Left ventricle myocardium superior (tissue), 1 donor: ENCODE results near the gene QARS1. TPM values are rescaled to one million over a fixed set of nuclear protein-coding genes. Genes with fewer than 3 reads are reported as not detected.

ENCODE experiments used
- ATAC-seq: fragments of 200-7000 bp; cut with Tn5 transposase; one replicate; pipeline ENCODE4 v1.9.1; 2020; ENCODE audit warnings: mild to moderate bottlenecking, moderate library complexity
- DNase-seq: peaks from one replicate; pipeline ENCODE4 v3.0.0-alpha.2; 2020
- intact Hi-C: fragments of 100-400 bp; cut with micrococcal nuclease; formaldehyde crosslinking; loops from one replicate; pipeline ENCODE4 v1.11.0; 2022
- microRNA-seq: library from miRNA; unstranded; fragments of <30 nt; microRNA quantifications from one replicate; pipeline ENCODE4 v1.2.0, GENCODE V29; 2020; ENCODE audit warnings: borderline number of aligned reads
- total RNA-seq: library from RNA; stranded (reverse); fragmentation: NEBNext Ultra II Directional; extraction: Animal tissue kit (Norgen Biotek cat#: 25700); gene quantifications from one replicate; pipeline ENCODE4 v1.2.1, GENCODE V29; 2021
- donor health status: DM: no; HTN: yes; CAD: no; lungs with severe emphysema.

QARS1 gene
- total RNA-seq, 1 donor from 2014 or later: 227 TPM

- ATAC-seq (no peak), DNase-seq (no peak)
- intact Hi-C loops: no loop called here
These were observed 27.9 kb downstream of the QARS1 start for GRCh38 chr3:49076646-49077045.

DNA sequence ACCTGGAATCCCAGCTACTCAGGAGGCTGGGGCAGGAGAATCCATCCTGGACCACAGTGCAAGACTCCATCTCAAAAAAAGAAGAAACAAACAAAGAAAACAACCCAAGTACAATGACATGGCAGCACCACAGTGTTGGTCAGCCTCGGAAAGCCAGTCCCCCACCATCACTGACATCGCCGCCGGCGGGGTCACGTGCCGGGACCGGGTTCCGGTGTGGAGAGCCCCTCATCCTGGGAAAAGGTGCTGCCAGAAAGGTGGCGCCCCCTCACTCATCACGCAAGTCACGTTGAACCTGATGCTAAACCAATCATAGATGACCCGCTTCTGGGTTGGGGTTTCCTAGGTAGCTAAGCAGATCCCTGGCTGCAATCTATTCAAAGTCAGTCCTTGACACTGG, 28.4 kb downstream of the QARS1 start:
- intact Hi-C loops: no loop called here
- ATAC-seq (no peak), DNase-seq (no peak)

GRCh38 chr3:49058011-49058410, 46.5 kb downstream of the QARS1 start:
- DNase-seq (no peak), ATAC-seq (no peak)
- intact Hi-C loops: no loop called here

GRCh38 chr3:49057268-49057667, 47.3 kb downstream of the QARS1 start:
- ATAC-seq (peak; percentile 15), DNase-seq (no peak)
- intact Hi-C loops: no loop called here

- intact Hi-C loops: no loop called here
- ATAC-seq: no peak
These were observed 50.2 kb downstream of the QARS1 start for GRCh38 chr3:49054344-49054862.

DNA sequence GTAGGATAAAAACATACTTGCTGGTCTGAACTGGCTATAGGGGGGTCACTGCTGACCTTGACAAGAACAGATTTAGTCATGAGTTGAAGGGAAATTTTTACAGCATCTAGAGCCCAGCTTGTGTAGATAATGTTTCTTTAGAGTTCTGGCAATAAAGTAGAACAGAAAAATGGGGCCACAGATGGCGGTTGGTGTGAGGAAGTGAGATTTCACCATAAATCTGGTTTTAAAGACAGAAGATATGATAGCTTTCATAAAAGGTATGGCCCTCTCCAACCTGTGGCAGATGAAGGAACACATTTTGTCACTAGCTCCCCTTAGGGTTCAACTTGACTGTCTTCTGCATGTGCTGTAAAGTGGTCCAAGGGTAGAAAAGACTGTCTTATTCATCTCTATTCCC, 51.0 kb downstream of the QARS1 start:
- ATAC-seq (no peak), DNase-seq (no peak)
- intact Hi-C loops: no loop called here

More at GRCh38 chr3:49054344-49054862, 50.2 kb downstream of the QARS1 start:
- no peak for DNase-seq

Small RNAs within 50 kb of the gene (microRNA-seq; reads per million reads assigned to microRNA genes)
- not detected for gene MIR6890

Other genes with a start within 250 kb of the QARS1 start
- gene SLC25A20, start 205.9 kb downstream of the QARS1 start, total RNA-seq: 124 TPM
- 141 TPM for gene ARIH2, start 185.9 kb downstream of the QARS1 start, total RNA-seq
- 27.6 TPM for gene P4HTM, start 114.5 kb downstream of the QARS1 start, total RNA-seq
- gene WDR6, start 97.4 kb downstream of the QARS1 start, total RNA-seq: 86.9 TPM
- gene DALRD3, start 86.2 kb downstream of the QARS1 start, total RNA-seq: 10.7 TPM
- gene NDUFAF3, start 82.6 kb downstream of the QARS1 start, total RNA-seq: 168 TPM
- 59.6 TPM for gene IMPDH2, start 75.4 kb downstream of the QARS1 start, total RNA-seq
- gene QRICH1, start 10.7 kb downstream of the QARS1 start, total RNA-seq: 61.9 TPM
- 64.6 TPM for gene USP19, start 16.1 kb upstream of the QARS1 start, total RNA-seq
- 798 TPM for gene LAMB2, start 28.3 kb upstream of the QARS1 start, total RNA-seq
- gene CCDC71, start 61.6 kb upstream of the QARS1 start, total RNA-seq: 10.2 TPM
- 95.1 TPM for gene KLHDC8B, start 66.8 kb upstream of the QARS1 start, total RNA-seq
- gene C3orf62, start 172.5 kb upstream of the QARS1 start, total RNA-seq: 3.0 TPM
- 37.3 TPM for gene USP4, start 235.3 kb upstream of the QARS1 start, total RNA-seq